HK-2 (cell line): Measurements from ENCODE around the gene POLR2L.

Experiments
- DNase-seq: peaks from one replicate; pipeline ENCODE4 v3.0.0-alpha.2; 2018; ENCODE audit not compliant: unreplicated experiment

The POLR2L gene

GRCh38 chr11:838441-839279 lies 3.7 kb downstream of the POLR2L start:
- no peak for DNase-seq

- no peak for DNase-seq
These were observed 4.4 kb downstream of the POLR2L start for GRCh38 chr11:837990-838307.

- no peak for DNase-seq
These were observed 4.9 kb downstream of the POLR2L start for GRCh38 chr11:837189-837989.

- DNase-seq = no peak
These were observed 5.6 kb downstream of the POLR2L start for GRCh38 chr11:836700-837099.

- DNase-seq = no peak
These were observed 6.1 kb downstream of the POLR2L start for GRCh38 chr11:836274-836673.

GRCh38 chr11:834371-835316 lies 7.7 kb downstream of the POLR2L start:
- DNase-seq = peak; percentile 88

GRCh38 chr11:833849-834311 lies 8.4 kb downstream of the POLR2L start:
- no peak for DNase-seq

- DNase-seq = peak; percentile 59
These were observed 9.1 kb downstream of the POLR2L start for GRCh38 chr11:833114-833791.

GRCh38 chr11:832529-833113 lies 9.7 kb downstream of the POLR2L start, which contains the start of gene CD151:
TSS of gene CD151 (plus strand) at chr11:832952. CDS start at chr11:836070, 3,118 bp downstream.
- DNase-seq = peak; percentile 62

GRCh38 chr11:831961-832528 lies 10.3 kb downstream of the POLR2L start:
- DNase-seq = no peak

- peak; percentile 60 for DNase-seq
These were observed 11.0 kb downstream of the POLR2L start for GRCh38 chr11:831118-831864.

- DNase-seq = peak; percentile 84
These were observed 11.8 kb downstream of the POLR2L start for GRCh38 chr11:830295-831117.

- DNase-seq = no peak
These were observed 12.5 kb downstream of the POLR2L start for GRCh38 chr11:829847-830294.

GRCh38 chr11:829176-829846 lies 13.0 kb downstream of the POLR2L start:
- peak; percentile 72 for DNase-seq

- no peak for DNase-seq
These were observed 13.7 kb downstream of the POLR2L start for GRCh38 chr11:828506-829175.

GRCh38 chr11:827897-828192 lies 14.5 kb downstream of the POLR2L start, which contains the start of gene CRACR2B:
TSS of gene CRACR2B (plus strand) at chr11:827919. CDS start at chr11:828608, 689 bp downstream.
- DNase-seq = no peak

GRCh38 chr11:827146-827896 lies 15.0 kb downstream of the POLR2L start:
- DNase-seq = no peak
